Loucy (cell line): ENCODE results near the gene TNPO3.

Experiments used
- H2AFZ ChIP-seq: fragments of 200-600 bp; sonication (generic); 2 replicates; pipeline ENCODE4 v1.6.0; 2016; ENCODE audit warnings: antibody characterized with exemption, mild to moderate bottlenecking, low read length, moderate library complexity
- H3F3A ChIP-seq: fragments of 200-600 bp; 2 replicates; pipeline ENCODE4 v1.6.0; 2016; ENCODE audit warnings: antibody characterized with exemption, low read depth, mild to moderate bottlenecking
- H3K27me3 ChIP-seq: fragments of 200-600 bp; sonication (generic); 2 replicates; pipeline ENCODE4 v1.6.1; 2014; ENCODE audit warnings: low read length, mild to moderate bottlenecking; ENCODE audit not compliant: insufficient read depth, poor library complexity, severe bottlenecking
- H3K36me3 ChIP-seq: fragments of 200-600 bp; sonication (generic); 2 replicates; pipeline ENCODE4 v1.6.1; 2016; ENCODE audit warnings: low read length; ENCODE audit not compliant: insufficient read depth
- H3K4me1 ChIP-seq: fragments of 200-600 bp; sonication (generic); 2 replicates; pipeline ENCODE4 v1.5.1; 2014; ENCODE audit warnings: low read length, mild to moderate bottlenecking; ENCODE audit not compliant: insufficient read depth, poor library complexity, severe bottlenecking
- H3K4me2 ChIP-seq: fragments of 200-600 bp; sonication (generic); 2 replicates; pipeline ENCODE4 v1.6.0; 2014; ENCODE audit warnings: antibody characterized with exemption, low read length, low read depth, mild to moderate bottlenecking; ENCODE audit not compliant: poor library complexity, severe bottlenecking
- H3K4me3 ChIP-seq: fragments of 200-600 bp; sonication (generic); 2 replicates; pipeline ENCODE4 v1.5.1; 2014; ENCODE audit warnings: low read length, mild to moderate bottlenecking, mixed read lengths; ENCODE audit not compliant: poor library complexity, severe bottlenecking
- H3K79me2 ChIP-seq: fragments of 200-600 bp; sonication (generic); 2 replicates; pipeline ENCODE4 v1.6.1; 2014; ENCODE audit warnings: low read length; ENCODE audit not compliant: insufficient read depth
- H3K9ac ChIP-seq: fragments of 200-600 bp; sonication (generic); 2 replicates; pipeline ENCODE4 v1.6.0; 2014; ENCODE audit warnings: mild to moderate bottlenecking, low read depth, low read length, moderate library complexity; ENCODE audit not compliant: poor library complexity, severe bottlenecking
- H3K9me2 ChIP-seq: fragments of 200-600 bp; sonication (generic); replicated peaks from 2 replicates; pipeline ENCODE4 v1.6.1; 2016; ENCODE audit warnings: low read depth, low read length, mixed read lengths
- H3K9me3 ChIP-seq: fragments of 200-600 bp; sonication (generic); 2 replicates; pipeline ENCODE4 v1.6.1; 2014; ENCODE audit warnings: mild to moderate bottlenecking, antibody characterized with exemption, low read length, low read depth; ENCODE audit not compliant: insufficient read depth
- H4K20me1 ChIP-seq: fragments of 200-600 bp; sonication (generic); 2 replicates; pipeline ENCODE4 v1.6.0; 2014; ENCODE audit warnings: antibody characterized with exemption, low read length, mild to moderate bottlenecking; ENCODE audit not compliant: insufficient read depth, poor library complexity, severe bottlenecking
- CTCF ChIP-seq: fragments of 200-600 bp; sonication (generic); conservative IDR thresholded peaks from 2 replicates; pipeline ENCODE4 v1.5.1; 2014; ENCODE audit warnings: mild to moderate bottlenecking, antibody characterized with exemption, low read length
- EZH2phosphoT487 ChIP-seq: fragments of 200-600 bp; IDR thresholded peaks from 2 replicates; pipeline ENCODE4 v1.6.1; 2018; ENCODE audit warnings: antibody characterized with exemption, mild to moderate bottlenecking, moderate library complexity, borderline replicate concordance

Gene TNPO3

GRCh38 chr7:129013048-129013724 lies 41.7 kb downstream of the TNPO3 start:
- H3F3A ChIP-seq = no peaks in the 10 kb centered on the region
- no peaks in the 10 kb centered on the region for H3K4me1 ChIP-seq
- no peak overlapping the region for H3K4me3 ChIP-seq
- H3K4me2 ChIP-seq = no peak overlapping the region
- no peaks in the 10 kb centered on the region for H4K20me1 ChIP-seq
- no peak for TF ChIP-seq EZH2phosphoT487
- no peak for TF ChIP-seq CTCF
- peaks cover 80% of the 10 kb centered on the region for H3K36me3 ChIP-seq
- H2AFZ ChIP-seq = no peak overlapping the region
- no peaks in the 10 kb centered on the region for H3K9me3 ChIP-seq
- no peaks in the 10 kb centered on the region for H3K27me3 ChIP-seq
- no peaks in the 10 kb centered on the region for H3K9me2 ChIP-seq
- H3K79me2 ChIP-seq = peaks cover 33% of the 10 kb centered on the region; the same call in 1 of the 2 replicates
- H3K9ac ChIP-seq = no peak overlapping the region

GRCh38 chr7:129012641-129013040 lies 42.3 kb downstream of the TNPO3 start:
- TF ChIP-seq CTCF (no peak), EZH2phosphoT487 (no peak)
- peaks cover 28% of the 10 kb centered on the region; the same call in 1 of the 2 replicates for H3K79me2 ChIP-seq

GRCh38 chr7:129010075-129010474 lies 44.8 kb downstream of the TNPO3 start:
- peaks cover 9% of the 10 kb centered on the region for H4K20me1 ChIP-seq
- no peak overlapping the region for H3K4me3 ChIP-seq
- no peak overlapping the region for H3K4me2 ChIP-seq
- TF ChIP-seq EZH2phosphoT487 = no peak
- TF ChIP-seq CTCF = no peak
- peaks cover 36% of the 10 kb centered on the region; the same call in 1 of the 2 replicates for H3K79me2 ChIP-seq
- no peaks in the 10 kb centered on the region for H3K9me2 ChIP-seq
- no peaks in the 10 kb centered on the region for H3F3A ChIP-seq
- no peaks in the 10 kb centered on the region for H3K9me3 ChIP-seq
- H2AFZ ChIP-seq = no peak overlapping the region
- H3K36me3 ChIP-seq = peaks cover 82% of the 10 kb centered on the region
- H3K9ac ChIP-seq = no peak overlapping the region
- no peaks in the 10 kb centered on the region for H3K27me3 ChIP-seq
- H3K4me1 ChIP-seq = no peaks in the 10 kb centered on the region

More at GRCh38 chr7:129012641-129013040, 42.3 kb downstream of the TNPO3 start:
- peaks cover 78% of the 10 kb centered on the region; the same call in 1 of the 2 replicates for H3K36me3 ChIP-seq
- no peaks in the 10 kb centered on the region for H3F3A ChIP-seq
- no peak overlapping the region for H3K4me3 ChIP-seq
- H3K4me1 ChIP-seq = no peaks in the 10 kb centered on the region
- H3K9me2 ChIP-seq = no peaks in the 10 kb centered on the region
- no peaks in the 10 kb centered on the region for H4K20me1 ChIP-seq
- H3K9ac ChIP-seq = no peak overlapping the region
- H3K4me2 ChIP-seq = no peak overlapping the region
- no peaks in the 10 kb centered on the region for H3K27me3 ChIP-seq
- no peaks in the 10 kb centered on the region for H3K9me3 ChIP-seq
- no peak overlapping the region for H2AFZ ChIP-seq
